DMS153 treated with DMSO at 0.1 percent for 48 hours (cell line): Measurements from ENCODE around the gene NOVA1.

ENCODE experiments used
- DNase-seq: peaks from one replicate; lab custom pipeline; 2025; ENCODE audit not compliant: unreplicated experiment; lab: John Stamatoyannopoulos, UW

Gene NOVA1

GRCh38 chr14:26463136-26463535 is 134.7 kb downstream of the NOVA1 start:
- no peak for DNase-seq

DNA sequence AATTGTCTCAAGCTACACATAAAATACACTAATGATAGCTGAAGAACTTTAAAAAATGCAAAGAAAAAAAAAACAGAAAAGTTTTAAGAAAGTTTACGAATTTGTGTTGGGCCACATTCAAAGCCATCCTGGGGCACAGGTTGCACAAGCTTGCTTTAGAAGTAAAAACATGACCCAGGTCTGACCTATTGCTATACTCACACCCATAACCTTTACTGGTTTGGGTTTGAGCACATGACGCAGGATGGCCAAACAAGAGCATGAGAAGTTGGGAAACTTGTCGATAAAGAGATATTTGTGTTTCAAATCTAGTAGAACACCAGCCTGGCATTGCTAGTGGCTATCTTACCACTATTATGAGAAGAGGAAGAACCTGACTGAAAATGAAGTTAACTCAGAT is 143.7 kb downstream of the NOVA1 start:
- no peak for DNase-seq

DNA sequence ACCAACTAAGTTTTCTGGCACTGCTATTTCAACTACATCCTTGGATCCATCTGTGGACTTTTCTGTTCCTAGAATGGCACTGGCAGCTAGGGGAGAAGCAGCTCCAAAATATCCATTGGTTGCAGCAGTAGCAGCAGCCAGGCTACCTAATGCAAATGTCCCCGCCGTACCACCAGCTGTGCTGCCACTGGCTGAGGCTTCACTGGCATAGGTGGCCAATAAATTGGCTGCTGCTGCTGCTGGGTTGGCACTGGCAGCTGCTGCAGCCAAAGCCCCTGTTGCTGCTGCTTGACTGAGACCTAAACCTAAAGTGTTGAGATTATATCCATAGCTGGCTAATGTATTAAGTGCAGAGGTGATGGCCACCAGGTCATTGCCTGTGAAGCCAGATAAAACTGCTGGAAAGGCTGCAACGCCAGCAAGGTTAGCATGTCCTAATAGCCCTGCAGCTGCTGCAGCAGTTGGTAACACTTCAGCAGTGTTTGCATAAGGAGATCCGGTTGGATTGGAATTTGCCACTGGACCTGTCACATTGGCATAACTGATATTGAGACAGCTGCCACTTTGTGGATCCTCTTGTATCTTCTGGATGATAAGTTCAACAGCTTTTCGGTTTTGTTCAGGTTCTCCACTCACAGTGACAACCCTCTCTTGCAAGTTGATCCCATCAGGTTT is 149.5 kb downstream of the NOVA1 start:
- peak; percentile 22 for DNase-seq

- no peak for DNase-seq
Measured at GRCh38 chr14:26444822-26445221, 153.0 kb downstream of the NOVA1 start.

DNA sequence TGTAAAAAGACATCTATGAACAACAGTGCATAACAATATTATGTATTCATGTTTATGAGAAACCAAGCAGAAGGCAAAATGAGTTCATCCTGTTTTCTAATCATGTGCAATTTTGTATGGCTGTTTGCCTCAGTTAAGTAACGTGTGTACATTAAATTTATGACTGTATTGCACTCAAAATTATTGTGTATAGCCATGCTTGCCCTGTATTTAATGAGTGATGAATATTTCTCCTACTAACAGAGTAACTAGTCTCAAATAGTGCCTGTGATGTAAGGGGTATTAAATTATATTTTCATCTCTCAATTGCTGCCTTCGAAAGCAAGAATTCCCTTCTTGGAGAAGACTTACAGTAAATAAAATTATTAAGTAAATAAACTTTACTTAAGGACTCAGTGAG is 154.2 kb downstream of the NOVA1 start:
- no peak for DNase-seq

GRCh38 chr14:26429205-26429604 is 168.6 kb downstream of the NOVA1 start:
- no peak for DNase-seq

- DNase-seq = no peak
Measured at GRCh38 chr14:26427097-26427496, 170.7 kb downstream of the NOVA1 start.

- no peak for DNase-seq
Measured at GRCh38 chr14:26424537-26424936, 173.3 kb downstream of the NOVA1 start.

DNA sequence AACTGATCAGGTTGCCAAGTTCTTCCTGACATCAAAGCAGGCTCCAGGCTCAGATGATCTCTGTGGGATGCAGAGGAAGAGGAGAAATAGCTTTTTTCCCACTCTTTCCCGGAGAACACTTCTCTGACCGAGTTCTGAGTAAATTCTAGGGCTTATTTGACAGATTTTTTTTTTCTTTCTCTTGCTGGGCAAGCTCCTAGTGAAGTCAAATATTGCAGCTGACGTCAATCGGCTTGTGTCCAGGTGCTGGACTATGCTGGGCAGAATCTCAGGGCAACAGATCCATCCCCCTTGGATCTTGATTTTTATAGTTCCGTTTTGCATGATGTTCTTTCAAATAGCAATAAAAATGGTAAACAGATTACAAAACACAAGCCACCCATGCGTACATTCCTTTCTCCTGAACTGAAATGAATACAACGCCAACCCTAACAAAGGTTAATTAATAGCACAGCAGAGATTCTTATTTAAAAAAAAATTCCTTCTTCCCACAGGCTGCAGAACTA is 182.2 kb downstream of the NOVA1 start:
- no peak for DNase-seq

DNA sequence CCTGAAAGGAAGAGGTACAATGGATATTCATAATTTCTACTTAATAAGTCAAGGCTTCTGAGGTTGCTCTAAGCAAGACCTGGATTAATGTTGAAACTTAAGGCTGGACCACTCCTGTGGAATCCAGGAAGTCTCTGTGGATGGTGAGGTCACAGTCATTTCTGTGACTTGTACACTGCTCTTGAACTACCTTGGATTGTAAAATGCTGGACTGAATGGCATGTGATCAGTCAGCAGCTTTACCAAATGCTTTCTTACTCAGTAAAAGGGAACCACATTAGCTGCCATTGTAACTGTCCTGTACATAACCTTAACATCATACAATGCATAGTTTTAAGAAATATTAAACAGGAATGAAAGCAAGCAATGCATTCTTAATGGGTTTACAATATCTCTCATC is 182.9 kb downstream of the NOVA1 start:
- DNase-seq = no peak

DNA sequence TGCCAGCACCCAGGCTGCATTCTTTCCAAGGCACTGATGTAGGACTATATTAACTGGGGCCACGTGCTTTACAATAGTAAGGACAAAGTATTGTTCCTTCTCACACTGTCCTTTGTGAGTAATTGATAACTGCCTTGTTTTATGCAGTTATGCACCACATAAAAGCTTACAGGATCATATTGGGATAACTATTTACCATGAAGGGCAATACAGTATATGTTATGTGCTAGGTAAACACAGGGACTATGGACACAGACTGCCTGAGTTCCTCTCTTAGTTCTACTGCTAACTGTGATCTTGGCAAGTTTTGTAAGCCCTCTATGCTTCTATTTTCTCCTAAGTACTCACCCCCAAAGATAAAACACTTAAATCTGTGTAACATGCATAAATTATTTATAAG is 183.7 kb downstream of the NOVA1 start:
- no peak for DNase-seq

DNA sequence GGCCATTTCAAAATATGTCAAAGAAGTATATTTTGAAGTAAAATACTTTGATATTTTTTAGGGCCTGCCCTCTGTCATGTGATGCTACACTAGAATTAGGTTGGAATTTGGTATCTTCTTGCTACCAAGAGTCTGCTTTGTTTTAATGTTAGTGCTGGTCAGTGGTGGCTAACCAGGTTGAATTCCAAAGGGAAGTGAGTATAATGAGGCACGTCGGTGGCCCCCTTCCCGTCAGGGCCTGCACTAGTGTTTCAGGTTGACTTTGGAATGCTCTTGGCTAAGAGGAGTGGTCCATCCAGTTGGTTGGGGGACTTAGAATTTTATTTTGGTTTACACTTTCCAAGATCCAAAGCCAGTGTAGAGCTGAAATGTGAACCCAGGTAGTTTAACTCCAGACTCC is 185.4 kb downstream of the NOVA1 start:
- no peak for DNase-seq

GRCh38 chr14:26410189-26410685 is 187.6 kb downstream of the NOVA1 start:
- DNase-seq = no peak

DNA sequence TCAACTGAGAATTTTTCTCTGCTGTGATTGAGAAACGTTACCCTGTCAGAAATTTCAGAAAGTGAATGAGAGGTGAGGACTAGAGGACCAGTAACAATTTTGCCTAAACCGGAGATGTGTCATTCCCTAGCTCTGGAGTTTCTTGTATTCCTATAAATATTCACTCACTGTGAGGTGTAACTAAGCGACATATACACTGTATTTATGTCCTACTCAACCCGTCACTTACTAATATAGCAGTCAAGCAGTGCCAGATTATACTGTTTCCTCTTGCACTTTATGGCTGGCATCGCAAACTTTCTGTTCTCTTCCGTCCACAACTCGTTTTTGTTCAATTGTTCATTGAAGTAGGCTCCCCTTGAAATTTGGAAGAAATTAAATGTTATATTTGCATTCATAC is 192.9 kb downstream of the NOVA1 start:
- no peak for DNase-seq

GRCh38 chr14:26403760-26404159 is 194.1 kb downstream of the NOVA1 start:
- DNase-seq = no peak

- DNase-seq = no peak
Measured at GRCh38 chr14:26402126-26402525, 195.7 kb downstream of the NOVA1 start.

- peak; percentile 44 for DNase-seq
Measured at GRCh38 chr14:26401179-26401968, 196.5 kb downstream of the NOVA1 start.

DNA sequence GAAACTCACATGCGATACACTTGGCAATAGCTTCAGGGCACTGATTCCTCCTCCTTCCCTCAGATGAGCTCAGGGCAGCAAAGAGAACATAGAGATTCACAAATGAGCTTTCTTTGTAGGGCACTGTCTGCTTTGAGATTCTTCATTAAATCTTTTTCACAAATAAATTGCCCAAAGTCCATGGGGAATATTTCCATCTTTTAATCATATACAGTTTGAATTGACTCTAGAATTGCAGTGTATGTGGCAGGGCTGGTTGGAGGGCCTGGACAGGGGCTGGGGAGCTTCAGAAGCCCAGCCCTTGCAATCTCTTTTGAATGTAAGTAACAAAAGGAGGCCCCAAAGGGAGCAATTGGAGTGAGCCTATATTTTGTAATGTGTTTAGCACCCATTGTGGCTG is 197.5 kb downstream of the NOVA1 start:
- DNase-seq = no peak

- DNase-seq = no peak
Measured at GRCh38 chr14:26398616-26399015, 199.2 kb downstream of the NOVA1 start.
